RWPE1 (cell line): ENCODE data around the gene FAM83G.

Experiments used
- CTCF ChIA-PET: fragments of 350-600 bp; sonication (Branson Sonifier 250); formaldehyde crosslinking; extraction: SDS; loops from one replicate; lab custom pipeline; 2021; lab: Yijun Ruan, JAX
- POLR2A ChIA-PET: fragments of 400-600 bp; formaldehyde crosslinking; extraction: SDS; loops from one replicate; lab custom pipeline; 2020; ENCODE audit warnings: antibody characterized with exemption; ENCODE audit not compliant: low non-redundant PET; lab: Yijun Ruan, JAX
- DNase-seq: peaks from one replicate; pipeline ENCODE4 v3.0.0; 2012; ENCODE audit warnings: low spot score
- H3K27ac ChIP-seq: fragments of 450-650 bp; 2 replicates; pipeline ENCODE4 v1.5.1; 2017
- CTCF ChIP-seq: fragments of 450-650 bp; conservative IDR thresholded peaks from 2 replicates; pipeline ENCODE4 v1.5.1; 2017; ENCODE audit warnings: low read depth, mild to moderate bottlenecking

FAM83G gene

GRCh38 chr17:18955009-18955408 is 49.6 kb downstream of the FAM83G start:
- POLR2A ChIA-PET: interaction anchor here (0.6 kb wide), 1 partner anchor 11 kb away, joined by 3 read pairs; no protein-coding TSS in a partner anchor
- no peak overlapping the region for H3K27ac ChIP-seq

GRCh38 chr17:18954321-18954720 is 50.2 kb downstream of the FAM83G start:
- CTCF ChIA-PET: no interaction called here
- TF ChIP-seq CTCF: no peak
- POLR2A ChIA-PET: interaction anchor here (0.6 kb wide), 1 partner anchor 11 kb away, joined by 3 read pairs; no protein-coding TSS in a partner anchor

More at GRCh38 chr17:18955009-18955408, 49.6 kb downstream of the FAM83G start:
- no peak for TF ChIP-seq CTCF
- CTCF ChIA-PET: no interaction called here
- no peak for DNase-seq

DNA sequence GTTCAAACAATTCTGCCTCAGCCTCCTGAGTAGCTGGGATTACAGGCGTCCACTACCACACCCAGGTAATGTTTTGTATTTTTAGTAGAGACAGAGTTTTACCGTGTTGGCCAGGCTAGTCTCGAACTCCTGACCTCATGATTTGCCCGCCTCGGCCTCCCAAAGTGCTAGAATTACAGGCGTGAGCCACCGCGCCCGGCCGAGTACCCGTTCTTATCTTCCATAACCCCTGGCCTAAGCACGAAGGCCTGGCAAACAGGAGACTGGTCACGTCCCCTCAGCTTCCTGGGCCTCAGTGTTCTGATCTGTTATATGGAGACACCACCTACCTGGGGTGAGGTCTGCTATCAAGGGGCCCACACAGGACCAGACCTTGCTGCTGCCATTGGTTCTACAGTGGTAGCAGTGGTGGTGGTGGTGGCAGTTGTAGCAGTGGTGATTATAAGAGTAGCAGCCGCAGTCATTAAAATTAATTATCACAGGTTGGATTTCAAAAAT is 51.3 kb downstream of the FAM83G start:
- DNase-seq: no peak
- ChIA-PET CTCF (interaction anchor here (0.6 kb wide), 1 partner anchor 325 kb away, joined by 4 read pairs; no protein-coding TSS in a partner anchor), POLR2A (no interaction called here)
- TF ChIP-seq CTCF: no peak
- H3K27ac ChIP-seq: no peak overlapping the region

More at GRCh38 chr17:18954321-18954720, 50.2 kb downstream of the FAM83G start:
- no peak for DNase-seq
- no peak overlapping the region for H3K27ac ChIP-seq

- ChIA-PET POLR2A (no interaction called here), CTCF (interaction anchor here (0.6 to 1.5 kb wide), 2 partner anchors 9 to 324 kb away, joined by 4 to 5 read pairs; no protein-coding TSS in a partner anchor)
- H3K27ac ChIP-seq: no peak within 1 kb of the TSS
- no peak; the same call in 1 of the 2 replicates for TF ChIP-seq CTCF
- DNase-seq: no peak
Observed at GRCh38 chr17:18951941-18952842, 52.4 kb downstream of the FAM83G start, which contains the start of gene SLC5A10. TSS of gene SLC5A10 (plus strand) at chr17:18952165. CDS start at chr17:18952206, 41 bp downstream.

DNA sequence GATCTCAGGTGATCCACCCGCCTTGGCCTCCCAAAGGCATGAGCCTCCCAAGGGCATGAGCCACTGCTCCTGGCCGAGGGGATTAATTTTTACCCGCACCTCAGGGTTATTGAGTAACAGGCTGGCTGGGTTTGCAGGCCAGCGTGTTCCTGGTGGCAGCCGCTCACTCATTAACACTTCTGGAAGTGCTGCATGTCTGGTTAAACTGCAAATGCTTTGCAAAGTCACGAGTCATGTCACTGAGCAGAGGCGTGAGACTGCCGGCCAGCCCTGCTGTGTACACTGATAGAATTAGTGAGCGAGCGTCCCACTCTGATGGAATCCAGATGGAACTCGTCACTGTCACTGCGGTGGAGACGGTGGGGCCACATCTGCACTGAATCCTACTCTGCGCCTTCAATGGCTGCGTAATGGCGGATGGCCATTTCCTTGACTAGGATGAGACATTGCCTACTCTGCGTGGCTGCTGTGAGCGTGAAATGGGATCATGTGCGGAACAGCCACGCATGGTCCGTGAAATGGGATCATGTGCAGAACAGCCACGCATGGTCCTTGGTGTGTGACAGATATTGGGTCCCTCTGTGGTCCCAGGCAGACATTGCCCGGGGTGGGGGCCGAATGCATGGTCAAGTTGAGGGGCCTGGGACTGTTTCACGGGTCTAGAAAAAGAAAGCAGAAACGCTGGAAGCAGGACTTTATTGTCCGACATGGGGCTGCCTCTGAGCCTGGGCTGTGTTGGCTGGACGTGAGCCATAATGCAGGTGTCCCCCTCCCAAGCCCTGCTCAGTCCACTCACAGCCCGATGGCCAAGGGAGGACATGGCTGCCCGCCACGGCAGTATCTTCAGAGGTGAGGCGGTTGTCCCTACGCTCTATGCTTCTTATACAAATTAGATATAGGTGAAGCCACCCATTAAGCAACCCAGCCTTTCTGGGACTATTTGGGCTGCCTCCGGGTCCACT is 53.3 kb downstream of the FAM83G start:
- ChIA-PET CTCF (interaction anchor here (1.5 kb wide), 1 partner anchor 10 kb away, joined by 5 read pairs; no protein-coding TSS in a partner anchor), POLR2A (no interaction called here)
- no peak overlapping the region for H3K27ac ChIP-seq
- TF ChIP-seq CTCF: no peak
- DNase-seq: no peak
